HCT116 (cell line): ENCODE data around the gene EPB41L5. TPM values are rescaled to one million over a fixed set of nuclear protein-coding genes. Genes with fewer than 3 reads are reported as not detected.

Experiments used
- ATAC-seq: fragments of 200-7000 bp; cut with Tn5 transposase; 2 replicates; pipeline ENCODE4 v1.9.1; 2020; ENCODE audit warnings: mild to moderate bottlenecking, moderate library complexity
- BruUV-seq: library from RNA; stranded (reverse); fragments of 400-500 nt; replicated peaks from 2 replicates; lab custom pipeline; 2021; lab: Mats Ljungman, UMichigan
- CTCF ChIA-PET: fragments of 300-600 bp; sonication (Branson Sonifier 250); formaldehyde crosslinking; loops from one replicate; lab custom pipeline; 2021; ENCODE audit warnings: antibody characterized with exemption; lab: Charles Lee
- POLR2A ChIA-PET: fragments of 300-600, 350-600 bp; sonication (Branson Sonifier 250); formaldehyde crosslinking; loops from one replicate; lab custom pipeline; 2021; ENCODE audit warnings: antibody characterized with exemption; lab: Charles Lee
- RAD21 ChIA-PET, 2 experiments: fragments of 300-600 bp; sonication (Branson Sonifier 250); formaldehyde crosslinking; loops; one replicate each; lab custom pipeline; 2023; ENCODE audit warnings: low total read pairs in 2 of 2; ENCODE audit not compliant: uncharacterized antibody in 2 of 2, unreplicated experiment in 2 of 2, low non-redundant PET in 1 of 2; lab: Charles Lee
- DNase-seq: peaks from one replicate; pipeline ENCODE4 v3.0.0-alpha.2; 2010; ENCODE audit warnings: low read depth, low spot score
- H2AFZ ChIP-seq: fragments of 200-600 bp; shearing (Covaris generic), sonication (generic); 2 replicates; pipeline ENCODE4 v1.6.1; 2017; ENCODE audit warnings: low read depth, mixed run types, mixed read lengths, antibody characterized with exemption, low read length; ENCODE audit not compliant: poor library complexity, severe bottlenecking
- H3K27ac ChIP-seq: 2 replicates; pipeline ENCODE4 v1.5.1; 2012; ENCODE audit warnings: low read depth, low read length
- H3K27me3 ChIP-seq: fragments of 200-600 bp; sonication (generic); 2 replicates; pipeline ENCODE4 v1.6.1; 2016; ENCODE audit warnings: mixed run types, low read length, mixed read lengths; ENCODE audit not compliant: insufficient read depth
- H3K36me3 ChIP-seq, 2 experiments: fragments of 200-500 bp in 1 of 2; fragments of 200-600 bp in 1 of 2; sonication (Bioruptor generic) in 1 of 2; sonication (generic) in 1 of 2; 2 replicates each; pipeline versions ENCODE4 v1.5.1 to v1.6.1; 2014 to 2016; ENCODE audit warnings: low read length in 2 of 2, inconsistent platforms in 1 of 2, mixed read lengths in 1 of 2, mixed run types in 1 of 2; ENCODE audit not compliant: insufficient read depth in 2 of 2, control insufficient read depth in 1 of 2
- H3K4me1 ChIP-seq, 2 experiments: fragments of 200-600 bp in 1 of 2; sonication (generic) in 1 of 2; 2 replicates each; pipeline versions ENCODE4 v1.5.1 to v1.6.1; 2012 to 2017; ENCODE audit warnings: low read length in 2 of 2, inconsistent platforms in 1 of 2, mild to moderate bottlenecking in 1 of 2, mixed read lengths in 1 of 2, mixed run types in 1 of 2, moderate library complexity in 1 of 2; ENCODE audit not compliant: insufficient read depth in 2 of 2, control insufficient read depth in 1 of 2
- H3K4me2 ChIP-seq: fragments of 200-600 bp; sonication (generic); 2 replicates; pipeline ENCODE4 v1.6.1; 2017; ENCODE audit warnings: mixed run types, low read length, mixed read lengths
- H3K4me3 ChIP-seq, 2 experiments: fragments of 200-600 bp in 1 of 2; sonication (generic) in 1 of 2; replicated peaks in 1 of 2; 2 replicates each; pipeline ENCODE4 v1.5.1; 2011 to 2016; ENCODE audit warnings: low read length in 2 of 2, control low read depth in 1 of 2, low read depth in 1 of 2, mild to moderate bottlenecking in 1 of 2, mixed read lengths in 1 of 2, mixed run types in 1 of 2
- H3K79me2 ChIP-seq: fragments of 200-600 bp; sonication (generic); 2 replicates; pipeline ENCODE4 v1.6.1; 2017; ENCODE audit warnings: mild to moderate bottlenecking, mixed run types, low read length, moderate library complexity, mixed read lengths; ENCODE audit not compliant: insufficient read depth
- H3K9ac ChIP-seq: fragments of 200-600 bp; sonication (generic); 2 replicates; pipeline ENCODE4 v1.6.1; 2016; ENCODE audit warnings: low read length, mixed read lengths
- H3K9me2 ChIP-seq: fragments of 200-600 bp; sonication (generic), shearing (Covaris generic); 2 replicates; pipeline ENCODE4 v1.6.1; 2017; ENCODE audit warnings: mixed run types, mild to moderate bottlenecking, moderate library complexity; ENCODE audit not compliant: insufficient read depth
- H3K9me3 ChIP-seq, 2 experiments: fragments of 200-500 bp in 1 of 2; fragments of 200-600 bp in 1 of 2; sonication (Bioruptor generic) in 1 of 2; sonication (generic) in 1 of 2; 2 replicates each; pipeline ENCODE4 v1.6.1; 2014 to 2017; ENCODE audit warnings: low read length in 2 of 2, mixed read lengths in 2 of 2, inconsistent platforms in 1 of 2, low read depth in 1 of 2, mild to moderate bottlenecking in 1 of 2, mixed run types in 1 of 2, moderate library complexity in 1 of 2; ENCODE audit not compliant: control insufficient read depth in 1 of 2, insufficient read depth in 1 of 2
- H4K20me1 ChIP-seq: fragments of 200-600 bp; sonication (generic), shearing (Covaris generic); 2 replicates; pipeline ENCODE4 v1.6.1; 2017; ENCODE audit warnings: mixed run types, mild to moderate bottlenecking, moderate library complexity; ENCODE audit not compliant: insufficient read depth
- CBX3 ChIP-seq: IDR thresholded peaks from 2 replicates; pipeline ENCODE4 v1.6.1; 2012; ENCODE audit warnings: low read depth
- CEBPB ChIP-seq: IDR thresholded peaks from 2 replicates; pipeline ENCODE4 v1.6.1; 2012; ENCODE audit warnings: low read depth
- EZH2 ChIP-seq: fragments of 200-600 bp; sonication (generic); IDR thresholded peaks from 2 replicates; pipeline ENCODE4 v1.6.1; 2017; ENCODE audit warnings: antibody characterized with exemption, mixed run types
- EZH2phosphoT487 ChIP-seq: fragments of 200-600 bp; IDR thresholded peaks from 2 replicates; pipeline ENCODE4 v1.6.1; 2018; ENCODE audit warnings: antibody characterized with exemption, borderline replicate concordance
- FOSL1 ChIP-seq: IDR thresholded peaks from 2 replicates; pipeline ENCODE4 v1.6.1; 2012; ENCODE audit warnings: low read depth
- JUND ChIP-seq: IDR thresholded peaks from 2 replicates; pipeline ENCODE4 v1.6.1; 2012
- POLR2A ChIP-seq: IDR thresholded peaks from 2 replicates; pipeline ENCODE4 v1.7.0; 2011; ENCODE audit warnings: borderline replicate concordance; ENCODE audit not compliant: insufficient read depth, insufficient read length; ENCODE audit errors: extremely low read depth
- POLR2AphosphoS5 ChIP-seq: IDR thresholded peaks from 2 replicates; pipeline ENCODE4 v1.6.1; 2011; ENCODE audit warnings: mild to moderate bottlenecking, low read depth, low read length, moderate library complexity
- RAD21 ChIP-seq: IDR thresholded peaks from 2 replicates; pipeline ENCODE4 v1.6.1; 2012; ENCODE audit warnings: low read depth, mild to moderate bottlenecking
- SIN3A ChIP-seq: IDR thresholded peaks from 2 replicates; pipeline ENCODE4 v1.6.1; 2012; ENCODE audit warnings: low read depth
- SP1 ChIP-seq: IDR thresholded peaks from 2 replicates; pipeline ENCODE4 v1.6.1; 2012; ENCODE audit warnings: low read depth
- SRF ChIP-seq: IDR thresholded peaks from 2 replicates; pipeline ENCODE4 v1.6.1; 2012; ENCODE audit warnings: low read depth
- TCF7L2 ChIP-seq: IDR thresholded peaks from 2 replicates; pipeline ENCODE4 v1.7.0; 2011; ENCODE audit warnings: borderline replicate concordance, inconsistent platforms; ENCODE audit not compliant: insufficient read depth, insufficient read length; ENCODE audit errors: extremely low read depth
- YY1 ChIP-seq: IDR thresholded peaks from 2 replicates; pipeline ENCODE4 v1.6.1; 2011; ENCODE audit warnings: low read length, low read depth, moderate library complexity, mild to moderate bottlenecking; ENCODE audit not compliant: insufficient replicate concordance; ENCODE audit errors: extremely low read depth
- ZFX ChIP-seq: fragments of 450-650 bp; IDR thresholded peaks from 2 replicates; pipeline ENCODE4 v1.6.1; 2017
- ZNF274 ChIP-seq: fragments of 200-500 bp; sonication (Bioruptor generic); IDR thresholded peaks from 2 replicates; pipeline ENCODE4 v1.6.1; 2014; ENCODE audit warnings: mild to moderate bottlenecking, low read depth, low read length, inconsistent platforms
- intact Hi-C: fragments of 100-400 bp; cut with micrococcal nuclease; formaldehyde crosslinking; loops from 2 replicates; pipeline ENCODE4 v1.10.0; 2022
- total RNA-seq: library from RNA; stranded (reverse); gene quantifications from one replicate; pipeline ENCODE4 v1.2.1, GENCODE V29; 2021; ENCODE audit not compliant: unreplicated experiment
- TF ChIP-seq, protein P1 (sequence below): IDR thresholded peaks from 2 replicates; pipeline ENCODE4 v1.6.1; 2012; ENCODE audit warnings: low read depth
- TF ChIP-seq, protein P2 (sequence below), 3 experiments: fragments of 200-600 bp in 1 of 3; sonication (generic) in 1 of 3; IDR thresholded peaks in 2 of 3; conservative IDR thresholded peaks in 1 of 3; 2 replicates each; pipeline ENCODE4 v1.5.1; 2012 to 2017; ENCODE audit warnings: low read depth in 2 of 3, low read length in 2 of 3, antibody characterized with exemption in 1 of 3, borderline replicate concordance in 1 of 3, control low read depth in 1 of 3, mild to moderate bottlenecking in 1 of 3, mixed read lengths in 1 of 3, mixed run types in 1 of 3, moderate library complexity in 1 of 3; ENCODE audit not compliant: insufficient read depth in 1 of 3

Gene EPB41L5
- total RNA-seq, 1 experiment from 2014 or later = 14.7 TPM

DNA sequence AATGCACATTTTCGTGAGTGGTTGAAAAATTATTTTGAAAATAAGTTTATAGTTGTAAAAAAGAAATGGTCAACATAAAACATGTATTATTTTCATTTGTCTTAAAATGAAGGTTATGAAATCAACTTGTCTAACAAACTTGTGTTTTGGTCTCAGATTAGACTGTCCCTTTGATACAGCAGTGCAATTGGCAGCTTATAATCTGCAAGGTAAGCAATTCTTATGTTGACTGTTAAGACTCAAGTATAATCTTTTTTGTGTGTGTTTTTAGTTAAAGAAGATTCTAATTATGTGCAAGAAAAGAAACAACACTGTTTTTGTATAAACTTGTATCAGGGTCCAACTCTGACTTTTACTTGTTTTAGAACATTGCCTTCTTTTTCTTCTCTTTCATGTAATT is 62.7 kb downstream of the EPB41L5 start:
- CTCF ChIA-PET = no interaction called here
- Histone ChIP-seq H3K27me3 (no peaks in the 10 kb centered on the region), H3K9ac (no peak overlapping the region), H3K4me1 (no peaks in the 10 kb centered on the region), H3K9me3 (no peaks in the 10 kb centered on the region), H3K27ac (no peak overlapping the region), H3K36me3 (no peaks in the 10 kb centered on the region), H3K4me2 (no peak overlapping the region), H4K20me1 (no peaks in the 10 kb centered on the region), H3K79me2 (no peaks in the 10 kb centered on the region), H3K9me2 (no peaks in the 10 kb centered on the region), H3K4me3 (no peak overlapping the region), H2AFZ (no peak overlapping the region)
- DNase-seq (no peak), ATAC-seq (no peak)
- POLR2A ChIA-PET = no interaction called here
- RAD21 ChIA-PET = no interaction called here
- no peak for TF ChIP-seq SRF
- TF ChIP-seq ZNF274 = no peak
- TF ChIP-seq YY1 = no peak
- no peak for TF ChIP-seq EZH2phosphoT487
- TF ChIP-seq CEBPB = no peak
- no peak for TF ChIP-seq SIN3A
- TF ChIP-seq EZH2 = no peak
- intact Hi-C loops = no loop called here
- BruUV-seq = no TSS peak

DNA sequence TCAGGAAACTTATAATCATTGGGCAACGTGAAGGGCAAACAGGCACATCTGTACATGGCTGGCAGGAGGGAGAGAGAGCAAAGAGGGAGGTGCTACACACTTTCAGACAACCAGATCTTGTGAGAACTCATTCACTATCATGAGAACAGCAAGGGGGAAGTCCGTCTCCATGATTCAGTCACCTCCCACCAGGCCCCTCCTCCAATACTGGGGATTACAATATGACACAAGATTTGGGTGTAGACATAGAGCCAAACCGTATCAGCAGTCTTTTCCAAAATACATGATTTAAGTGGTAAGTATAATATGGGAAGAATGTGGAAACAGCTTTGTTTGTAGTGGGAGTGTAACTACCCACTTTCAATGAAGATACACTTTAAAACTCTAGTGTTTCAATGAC is 65.0 kb downstream of the EPB41L5 start:
- RAD21 ChIA-PET = no interaction called here
- H3K4me1 ChIP-seq = no peaks in the 10 kb centered on the region
- no peak overlapping the region for H3K9ac ChIP-seq
- TF ChIP-seq EZH2phosphoT487 (no peak), TCF7L2 (no peak), JUND (no peak), FOSL1 (no peak), SP1 (no peak), CBX3 (no peak), RAD21 (no peak), POLR2A (no peak), ZNF274 (no peak), POLR2AphosphoS5 (no peak), ZFX (no peak)
- TF ChIP-seq, protein P1, sequence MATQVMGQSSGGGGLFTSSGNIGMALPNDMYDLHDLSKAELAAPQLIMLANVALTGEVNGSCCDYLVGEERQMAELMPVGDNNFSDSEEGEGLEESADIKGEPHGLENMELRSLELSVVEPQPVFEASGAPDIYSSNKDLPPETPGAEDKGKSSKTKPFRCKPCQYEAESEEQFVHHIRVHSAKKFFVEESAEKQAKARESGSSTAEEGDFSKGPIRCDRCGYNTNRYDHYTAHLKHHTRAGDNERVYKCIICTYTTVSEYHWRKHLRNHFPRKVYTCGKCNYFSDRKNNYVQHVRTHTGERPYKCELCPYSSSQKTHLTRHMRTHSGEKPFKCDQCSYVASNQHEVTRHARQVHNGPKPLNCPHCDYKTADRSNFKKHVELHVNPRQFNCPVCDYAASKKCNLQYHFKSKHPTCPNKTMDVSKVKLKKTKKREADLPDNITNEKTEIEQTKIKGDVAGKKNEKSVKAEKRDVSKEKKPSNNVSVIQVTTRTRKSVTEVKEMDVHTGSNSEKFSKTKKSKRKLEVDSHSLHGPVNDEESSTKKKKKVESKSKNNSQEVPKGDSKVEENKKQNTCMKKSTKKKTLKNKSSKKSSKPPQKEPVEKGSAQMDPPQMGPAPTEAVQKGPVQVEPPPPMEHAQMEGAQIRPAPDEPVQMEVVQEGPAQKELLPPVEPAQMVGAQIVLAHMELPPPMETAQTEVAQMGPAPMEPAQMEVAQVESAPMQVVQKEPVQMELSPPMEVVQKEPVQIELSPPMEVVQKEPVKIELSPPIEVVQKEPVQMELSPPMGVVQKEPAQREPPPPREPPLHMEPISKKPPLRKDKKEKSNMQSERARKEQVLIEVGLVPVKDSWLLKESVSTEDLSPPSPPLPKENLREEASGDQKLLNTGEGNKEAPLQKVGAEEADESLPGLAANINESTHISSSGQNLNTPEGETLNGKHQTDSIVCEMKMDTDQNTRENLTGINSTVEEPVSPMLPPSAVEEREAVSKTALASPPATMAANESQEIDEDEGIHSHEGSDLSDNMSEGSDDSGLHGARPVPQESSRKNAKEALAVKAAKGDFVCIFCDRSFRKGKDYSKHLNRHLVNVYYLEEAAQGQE = no peak
- TF ChIP-seq, protein P2, sequence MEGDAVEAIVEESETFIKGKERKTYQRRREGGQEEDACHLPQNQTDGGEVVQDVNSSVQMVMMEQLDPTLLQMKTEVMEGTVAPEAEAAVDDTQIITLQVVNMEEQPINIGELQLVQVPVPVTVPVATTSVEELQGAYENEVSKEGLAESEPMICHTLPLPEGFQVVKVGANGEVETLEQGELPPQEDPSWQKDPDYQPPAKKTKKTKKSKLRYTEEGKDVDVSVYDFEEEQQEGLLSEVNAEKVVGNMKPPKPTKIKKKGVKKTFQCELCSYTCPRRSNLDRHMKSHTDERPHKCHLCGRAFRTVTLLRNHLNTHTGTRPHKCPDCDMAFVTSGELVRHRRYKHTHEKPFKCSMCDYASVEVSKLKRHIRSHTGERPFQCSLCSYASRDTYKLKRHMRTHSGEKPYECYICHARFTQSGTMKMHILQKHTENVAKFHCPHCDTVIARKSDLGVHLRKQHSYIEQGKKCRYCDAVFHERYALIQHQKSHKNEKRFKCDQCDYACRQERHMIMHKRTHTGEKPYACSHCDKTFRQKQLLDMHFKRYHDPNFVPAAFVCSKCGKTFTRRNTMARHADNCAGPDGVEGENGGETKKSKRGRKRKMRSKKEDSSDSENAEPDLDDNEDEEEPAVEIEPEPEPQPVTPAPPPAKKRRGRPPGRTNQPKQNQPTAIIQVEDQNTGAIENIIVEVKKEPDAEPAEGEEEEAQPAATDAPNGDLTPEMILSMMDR (IDR thresholded peaks at IDR 0.05 in 2 of 3, conservative IDR thresholded peaks at IDR 0.05 in 1 of 3; ENCODE audit: borderline replicate concordance in 1 of 3, insufficient read depth in 1 of 3, low read depth in 2 of 3, low read length in 2 of 3) = no peak
- TF ChIP-seq, all 23 proteins: peak for 0
- POLR2A ChIA-PET = no interaction called here
- CTCF ChIA-PET = no interaction called here
- no peak for ATAC-seq
- intact Hi-C loops = no loop called here
- no TSS peak for BruUV-seq
- H2AFZ ChIP-seq = no peak overlapping the region
- no peaks in the 10 kb centered on the region for H3K79me2 ChIP-seq
- no peaks in the 10 kb centered on the region for H3K9me2 ChIP-seq
- no peak overlapping the region for H3K4me3 ChIP-seq
- no peaks in the 10 kb centered on the region for H3K9me3 ChIP-seq
- H3K4me2 ChIP-seq = no peak overlapping the region
- no peak for DNase-seq
- H3K27me3 ChIP-seq = no peaks in the 10 kb centered on the region
- H3K36me3 ChIP-seq = no peaks in the 10 kb centered on the region
- H4K20me1 ChIP-seq = no peaks in the 10 kb centered on the region
- H3K27ac ChIP-seq = no peak overlapping the region
